SK-N-SH treated with all-trans-retinoic acid at 6 μM for 48 hours (cell line): Measurements from ENCODE around the gene FCHSD2.

Experiments used
- ATAC-seq: fragments of 200-7000 bp; cut with Tn5 transposase; 3 replicates; pipeline ENCODE4 v1.9.1; 2020; ENCODE audit warnings: mild to moderate bottlenecking, moderate library complexity
- ARNTL ChIP-seq: fragments of 450-650 bp; formaldehyde crosslinking; IDR thresholded peaks from 2 replicates; pipeline ENCODE4 v1.5.0; 2020; ENCODE audit warnings: low read depth, mild to moderate bottlenecking, moderate library complexity, borderline replicate concordance
- BACH2 ChIP-seq: fragments of 250-450 bp; sonication (Bioruptor Pico); IDR thresholded peaks from 2 replicates; pipeline ENCODE4 v1.9.0; 2021; ENCODE audit warnings: mild to moderate bottlenecking, borderline replicate concordance
- CSDC2 ChIP-seq: fragments of 250-450 bp; sonication (Bioruptor Pico); IDR thresholded peaks from 2 replicates; pipeline ENCODE4 v1.5.0; 2020; ENCODE audit warnings: mild to moderate bottlenecking, moderate library complexity
- ESRRG ChIP-seq: fragments of 250-450 bp; sonication (Bioruptor Pico); IDR thresholded peaks from 2 replicates; pipeline ENCODE4 v1.6.1; 2021; ENCODE audit warnings: mild to moderate bottlenecking
- GLIS3 ChIP-seq: fragments of 250-450 bp; sonication (Bioruptor Pico); IDR thresholded peaks from 2 replicates; pipeline ENCODE4 v1.5.0; 2020; ENCODE audit warnings: mild to moderate bottlenecking, moderate library complexity
- ISL1 ChIP-seq: fragments of 250-450 bp; sonication (Bioruptor Pico); IDR thresholded peaks from 2 replicates; pipeline ENCODE4 v2.1.2; 2022; ENCODE audit warnings: mild to moderate bottlenecking, moderate library complexity
- OSR1 ChIP-seq: fragments of 250-450 bp; sonication (Bioruptor Pico); IDR thresholded peaks from 2 replicates; pipeline ENCODE4 v1.8.0; 2022; ENCODE audit warnings: moderate library complexity, mild to moderate bottlenecking, inconsistent platforms
- PPARA ChIP-seq: fragments of 250-450 bp; sonication (Bioruptor Pico); IDR thresholded peaks from 2 replicates; pipeline ENCODE4 v1.5.0; 2020; ENCODE audit warnings: mild to moderate bottlenecking, borderline replicate concordance
- RARB ChIP-seq: fragments of 250-450 bp; sonication (Bioruptor Pico); IDR thresholded peaks from 2 replicates; pipeline ENCODE4 v1.8.0; 2021; ENCODE audit warnings: mild to moderate bottlenecking, moderate library complexity
- SNAI2 ChIP-seq: fragments of 250-450 bp; sonication (Bioruptor Pico); IDR thresholded peaks from 2 replicates; pipeline ENCODE4 v1.5.0; 2020; ENCODE audit warnings: mild to moderate bottlenecking, moderate library complexity
- TOX ChIP-seq: fragments of 250-450 bp; sonication (Bioruptor Pico); IDR thresholded peaks from 2 replicates; pipeline ENCODE4 v1.8.0; 2021; ENCODE audit warnings: mild to moderate bottlenecking, moderate library complexity, borderline replicate concordance
- ZC3H10 ChIP-seq: fragments of 250-450 bp; sonication (Bioruptor Pico); IDR thresholded peaks from 2 replicates; pipeline ENCODE4 v1.5.1; 2021; ENCODE audit warnings: mild to moderate bottlenecking, moderate library complexity
- ZFP3 ChIP-seq: fragments of 250-450 bp; sonication (Bioruptor Pico); IDR thresholded peaks from 2 replicates; pipeline ENCODE4 v1.5.0; 2020; ENCODE audit warnings: mild to moderate bottlenecking, moderate library complexity
- ZFP30 ChIP-seq: fragments of 450-650 bp; formaldehyde crosslinking; IDR thresholded peaks from 2 replicates; pipeline ENCODE4 v1.5.0; 2022; ENCODE audit warnings: mild to moderate bottlenecking, moderate library complexity
- ZNF565 ChIP-seq: fragments of 450-650 bp; formaldehyde crosslinking; conservative IDR thresholded peaks from 2 replicates; pipeline ENCODE4 v1.5.0; 2020; ENCODE audit warnings: low read depth, mild to moderate bottlenecking, moderate library complexity
- ZNF70 ChIP-seq: fragments of 450-650 bp; formaldehyde crosslinking; IDR thresholded peaks from 2 replicates; pipeline ENCODE4 v1.5.0; 2020; ENCODE audit warnings: mild to moderate bottlenecking, moderate library complexity
- ZNF8 ChIP-seq: fragments of 450-650 bp; formaldehyde crosslinking; IDR thresholded peaks from 2 replicates; pipeline ENCODE4 v1.5.0; 2020; ENCODE audit warnings: mild to moderate bottlenecking, moderate library complexity
- TF ChIP-seq, protein P1 (sequence below): fragments of 250-450 bp; sonication (Bioruptor Pico); IDR thresholded peaks from 2 replicates; pipeline ENCODE4 v1.5.1; 2020; ENCODE audit warnings: low read depth, mild to moderate bottlenecking, moderate library complexity
- TF ChIP-seq, protein P2 (sequence below): fragments of 250-450 bp; sonication (Bioruptor Pico); IDR thresholded peaks from 2 replicates; pipeline ENCODE4 v1.5.1; 2021; ENCODE audit warnings: mild to moderate bottlenecking, moderate library complexity
- TF ChIP-seq, protein P3 (sequence below): fragments of 250-450 bp; sonication (Bioruptor Pico); IDR thresholded peaks from 2 replicates; pipeline ENCODE4 v1.8.0; 2020; ENCODE audit warnings: mild to moderate bottlenecking, moderate library complexity, borderline replicate concordance
- TF ChIP-seq, protein P4 (sequence below): fragments of 250-450 bp; sonication (Bioruptor Pico); IDR thresholded peaks from 2 replicates; pipeline ENCODE4 v1.5.0; 2020; ENCODE audit warnings: mild to moderate bottlenecking, moderate library complexity
- TF ChIP-seq, protein P5 (sequence below): fragments of 250-450 bp; sonication (Bioruptor Pico); IDR thresholded peaks from 2 replicates; pipeline ENCODE4 v1.8.0; 2021; ENCODE audit warnings: low read depth, mild to moderate bottlenecking, moderate library complexity, borderline replicate concordance

FCHSD2 gene

DNA sequence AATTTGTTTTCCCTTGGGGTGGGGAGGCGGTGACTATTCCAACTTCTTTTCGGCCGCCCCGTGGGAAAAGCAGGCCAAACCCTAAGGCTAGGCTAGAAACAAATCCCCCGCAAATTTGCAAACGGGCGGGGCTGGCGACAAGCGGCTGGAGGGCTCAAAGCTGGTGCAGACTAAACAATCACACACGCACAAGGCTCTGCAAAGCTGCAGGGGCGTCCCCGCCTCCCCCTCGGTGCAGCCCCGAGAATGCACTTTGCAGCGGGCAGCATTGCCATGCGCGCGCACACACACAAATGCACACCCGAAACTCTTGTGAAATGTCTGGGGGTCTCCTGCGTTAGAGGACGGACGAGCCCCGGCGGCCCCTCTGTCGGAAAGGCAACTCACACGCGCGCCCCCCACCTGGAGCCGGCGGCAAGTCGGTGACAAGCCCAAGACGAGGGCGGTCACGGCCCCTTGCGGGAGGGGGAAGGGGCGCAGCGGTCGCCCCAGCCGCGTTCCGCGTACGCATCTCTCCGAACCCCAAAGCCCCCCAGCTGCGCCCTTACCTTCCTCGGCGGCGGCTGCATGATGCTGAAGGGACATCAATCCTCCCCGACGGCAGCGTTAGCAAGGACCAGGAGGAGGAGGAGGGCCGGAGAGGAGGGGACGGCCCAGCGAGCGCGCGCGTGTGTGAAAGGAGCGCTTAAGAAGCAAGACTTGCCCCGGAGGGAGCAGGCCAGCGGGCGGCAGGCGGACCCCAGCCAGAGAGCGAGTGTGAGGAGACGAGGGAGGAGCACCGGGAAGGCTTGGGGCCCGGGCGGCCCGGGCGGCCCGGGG lies 600 bp downstream of the FCHSD2 start (continued):
- TF ChIP-seq, protein P1, sequence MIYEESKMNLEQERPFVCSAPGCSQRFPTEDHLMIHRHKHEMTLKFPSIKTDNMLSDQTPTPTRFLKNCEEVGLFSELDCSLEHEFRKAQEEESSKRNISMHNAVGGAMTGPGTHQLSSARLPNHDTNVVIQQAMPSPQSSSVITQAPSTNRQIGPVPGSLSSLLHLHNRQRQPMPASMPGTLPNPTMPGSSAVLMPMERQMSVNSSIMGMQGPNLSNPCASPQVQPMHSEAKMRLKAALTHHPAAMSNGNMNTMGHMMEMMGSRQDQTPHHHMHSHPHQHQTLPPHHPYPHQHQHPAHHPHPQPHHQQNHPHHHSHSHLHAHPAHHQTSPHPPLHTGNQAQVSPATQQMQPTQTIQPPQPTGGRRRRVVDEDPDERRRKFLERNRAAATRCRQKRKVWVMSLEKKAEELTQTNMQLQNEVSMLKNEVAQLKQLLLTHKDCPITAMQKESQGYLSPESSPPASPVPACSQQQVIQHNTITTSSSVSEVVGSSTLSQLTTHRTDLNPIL (CRISPR knock-in tag): no peak
- TF ChIP-seq, protein P2, sequence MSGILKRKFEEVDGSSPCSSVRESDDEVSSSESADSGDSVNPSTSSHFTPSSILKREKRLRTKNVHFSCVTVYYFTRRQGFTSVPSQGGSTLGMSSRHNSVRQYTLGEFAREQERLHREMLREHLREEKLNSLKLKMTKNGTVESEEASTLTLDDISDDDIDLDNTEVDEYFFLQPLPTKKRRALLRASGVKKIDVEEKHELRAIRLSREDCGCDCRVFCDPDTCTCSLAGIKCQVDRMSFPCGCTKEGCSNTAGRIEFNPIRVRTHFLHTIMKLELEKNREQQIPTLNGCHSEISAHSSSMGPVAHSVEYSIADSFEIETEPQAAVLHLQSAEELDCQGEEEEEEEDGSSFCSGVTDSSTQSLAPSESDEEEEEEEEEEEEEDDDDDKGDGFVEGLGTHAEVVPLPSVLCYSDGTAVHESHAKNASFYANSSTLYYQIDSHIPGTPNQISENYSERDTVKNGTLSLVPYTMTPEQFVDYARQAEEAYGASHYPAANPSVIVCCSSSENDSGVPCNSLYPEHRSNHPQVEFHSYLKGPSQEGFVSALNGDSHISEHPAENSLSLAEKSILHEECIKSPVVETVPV (CRISPR knock-in tag): no peak

DNA sequence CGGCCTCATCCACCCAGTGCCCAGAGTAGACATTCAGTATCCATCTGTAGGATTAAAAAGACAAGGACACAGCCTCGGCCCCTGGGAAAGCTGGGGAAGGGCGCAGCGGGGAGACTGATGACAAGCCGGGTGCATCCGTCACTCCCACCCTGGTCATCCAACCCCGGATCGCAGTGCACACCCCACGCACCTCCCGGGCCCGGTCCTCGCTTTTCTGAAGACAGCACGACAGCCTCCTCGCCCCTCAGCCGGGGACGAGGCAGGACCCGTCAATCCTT lies 1.1 kb downstream of the FCHSD2 start:
- peak; percentile 24 for ATAC-seq
- TF ChIP-seq RARB (CRISPR knock-in tag): no peak
- TF ChIP-seq ZC3H10 (CRISPR knock-in tag): no peak
- no peak for TF ChIP-seq ISL1 (CRISPR knock-in tag)
- TF ChIP-seq, protein P3, sequence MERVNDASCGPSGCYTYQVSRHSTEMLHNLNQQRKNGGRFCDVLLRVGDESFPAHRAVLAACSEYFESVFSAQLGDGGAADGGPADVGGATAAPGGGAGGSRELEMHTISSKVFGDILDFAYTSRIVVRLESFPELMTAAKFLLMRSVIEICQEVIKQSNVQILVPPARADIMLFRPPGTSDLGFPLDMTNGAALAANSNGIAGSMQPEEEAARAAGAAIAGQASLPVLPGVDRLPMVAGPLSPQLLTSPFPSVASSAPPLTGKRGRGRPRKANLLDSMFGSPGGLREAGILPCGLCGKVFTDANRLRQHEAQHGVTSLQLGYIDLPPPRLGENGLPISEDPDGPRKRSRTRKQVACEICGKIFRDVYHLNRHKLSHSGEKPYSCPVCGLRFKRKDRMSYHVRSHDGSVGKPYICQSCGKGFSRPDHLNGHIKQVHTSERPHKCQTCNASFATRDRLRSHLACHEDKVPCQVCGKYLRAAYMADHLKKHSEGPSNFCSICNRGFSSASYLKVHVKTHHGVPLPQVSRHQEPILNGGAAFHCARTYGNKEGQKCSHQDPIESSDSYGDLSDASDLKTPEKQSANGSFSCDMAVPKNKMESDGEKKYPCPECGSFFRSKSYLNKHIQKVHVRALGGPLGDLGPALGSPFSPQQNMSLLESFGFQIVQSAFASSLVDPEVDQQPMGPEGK (CRISPR knock-in tag): no peak
- no peak for TF ChIP-seq ZFP30 (CRISPR knock-in tag)
- no peak for TF ChIP-seq CSDC2 (CRISPR knock-in tag)

DNA sequence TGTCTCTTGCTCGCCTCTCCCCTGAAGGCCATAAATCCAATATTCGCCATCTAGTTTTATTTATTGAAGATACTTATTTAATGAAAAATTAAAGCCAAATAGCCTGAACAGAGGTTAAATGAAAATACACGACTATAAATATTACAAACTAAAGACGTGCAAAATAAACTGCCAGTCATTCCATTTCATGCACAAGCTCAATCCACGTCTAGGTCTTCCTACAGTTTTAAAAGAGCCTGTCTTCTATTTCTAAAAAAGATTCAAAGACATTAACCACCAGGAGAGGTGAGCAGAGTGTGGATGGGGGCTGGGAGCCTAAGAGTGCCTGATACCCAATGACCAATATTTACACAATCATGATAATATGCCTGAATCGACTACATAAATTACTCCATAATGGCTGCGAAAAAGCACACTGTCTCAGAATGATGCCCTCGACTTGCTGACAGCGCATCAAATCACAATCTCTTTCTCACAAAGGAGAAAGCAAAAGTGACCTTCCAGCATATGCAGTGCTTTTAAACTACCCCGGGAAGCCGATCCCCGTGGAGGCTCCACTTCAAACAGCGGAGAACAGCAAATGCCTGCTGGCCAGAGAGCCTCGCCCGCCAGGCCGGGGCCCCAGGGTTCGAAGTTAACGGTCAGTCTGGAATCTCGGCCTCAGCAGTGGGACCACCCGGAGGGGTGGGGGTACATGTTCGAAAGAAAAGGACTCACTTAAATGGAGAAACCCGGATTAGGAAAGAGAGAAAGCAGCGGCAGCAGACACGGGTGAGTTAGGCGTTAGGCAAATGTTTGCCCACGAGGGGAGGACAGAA lies 1.7 kb downstream of the FCHSD2 start:
- no peak for TF ChIP-seq ISL1 (CRISPR knock-in tag)
- TF ChIP-seq ZFP3 (CRISPR knock-in tag): no peak
- TF ChIP-seq SNAI2: no peak
- no peak for TF ChIP-seq ZC3H10 (CRISPR knock-in tag)
- TF ChIP-seq TOX (CRISPR knock-in tag): no peak
- TF ChIP-seq, protein P3 (CRISPR knock-in tag): no peak
- no peak for TF ChIP-seq ESRRG (CRISPR knock-in tag)
- TF ChIP-seq, protein P1 (CRISPR knock-in tag): no peak
- TF ChIP-seq, protein P4, sequence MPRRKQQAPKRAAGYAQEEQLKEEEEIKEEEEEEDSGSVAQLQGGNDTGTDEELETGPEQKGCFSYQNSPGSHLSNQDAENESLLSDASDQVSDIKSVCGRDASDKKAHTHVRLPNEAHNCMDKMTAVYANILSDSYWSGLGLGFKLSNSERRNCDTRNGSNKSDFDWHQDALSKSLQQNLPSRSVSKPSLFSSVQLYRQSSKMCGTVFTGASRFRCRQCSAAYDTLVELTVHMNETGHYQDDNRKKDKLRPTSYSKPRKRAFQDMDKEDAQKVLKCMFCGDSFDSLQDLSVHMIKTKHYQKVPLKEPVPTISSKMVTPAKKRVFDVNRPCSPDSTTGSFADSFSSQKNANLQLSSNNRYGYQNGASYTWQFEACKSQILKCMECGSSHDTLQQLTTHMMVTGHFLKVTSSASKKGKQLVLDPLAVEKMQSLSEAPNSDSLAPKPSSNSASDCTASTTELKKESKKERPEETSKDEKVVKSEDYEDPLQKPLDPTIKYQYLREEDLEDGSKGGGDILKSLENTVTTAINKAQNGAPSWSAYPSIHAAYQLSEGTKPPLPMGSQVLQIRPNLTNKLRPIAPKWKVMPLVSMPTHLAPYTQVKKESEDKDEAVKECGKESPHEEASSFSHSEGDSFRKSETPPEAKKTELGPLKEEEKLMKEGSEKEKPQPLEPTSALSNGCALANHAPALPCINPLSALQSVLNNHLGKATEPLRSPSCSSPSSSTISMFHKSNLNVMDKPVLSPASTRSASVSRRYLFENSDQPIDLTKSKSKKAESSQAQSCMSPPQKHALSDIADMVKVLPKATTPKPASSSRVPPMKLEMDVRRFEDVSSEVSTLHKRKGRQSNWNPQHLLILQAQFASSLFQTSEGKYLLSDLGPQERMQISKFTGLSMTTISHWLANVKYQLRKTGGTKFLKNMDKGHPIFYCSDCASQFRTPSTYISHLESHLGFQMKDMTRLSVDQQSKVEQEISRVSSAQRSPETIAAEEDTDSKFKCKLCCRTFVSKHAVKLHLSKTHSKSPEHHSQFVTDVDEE (CRISPR knock-in tag): no peak
- TF ChIP-seq PPARA (CRISPR knock-in tag): no peak
- no peak for TF ChIP-seq ZFP30 (CRISPR knock-in tag)
- TF ChIP-seq BACH2 (CRISPR knock-in tag): no peak
- no peak for TF ChIP-seq ZNF70
- TF ChIP-seq ZNF8 (CRISPR knock-in tag): no peak
- TF ChIP-seq RARB (CRISPR knock-in tag): no peak
- TF ChIP-seq OSR1 (CRISPR knock-in tag): no peak
- TF ChIP-seq, protein P5, sequence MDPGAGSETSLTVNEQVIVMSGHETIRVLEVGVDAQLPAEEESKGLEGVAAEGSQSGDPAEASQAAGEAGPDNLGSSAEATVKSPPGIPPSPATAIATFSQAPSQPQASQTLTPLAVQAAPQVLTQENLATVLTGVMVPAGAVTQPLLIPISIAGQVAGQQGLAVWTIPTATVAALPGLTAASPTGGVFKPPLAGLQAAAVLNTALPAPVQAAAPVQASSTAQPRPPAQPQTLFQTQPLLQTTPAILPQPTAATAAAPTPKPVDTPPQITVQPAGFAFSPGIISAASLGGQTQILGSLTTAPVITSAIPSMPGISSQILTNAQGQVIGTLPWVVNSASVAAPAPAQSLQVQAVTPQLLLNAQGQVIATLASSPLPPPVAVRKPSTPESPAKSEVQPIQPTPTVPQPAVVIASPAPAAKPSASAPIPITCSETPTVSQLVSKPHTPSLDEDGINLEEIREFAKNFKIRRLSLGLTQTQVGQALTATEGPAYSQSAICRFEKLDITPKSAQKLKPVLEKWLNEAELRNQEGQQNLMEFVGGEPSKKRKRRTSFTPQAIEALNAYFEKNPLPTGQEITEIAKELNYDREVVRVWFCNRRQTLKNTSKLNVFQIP (CRISPR knock-in tag): no peak
- TF ChIP-seq ZNF565 (CRISPR knock-in tag): no peak
- TF ChIP-seq ARNTL (CRISPR knock-in tag): no peak
- TF ChIP-seq GLIS3 (CRISPR knock-in tag): no peak
- ATAC-seq: peak; percentile 38
